Heart right ventricle (tissue), 16 donors: ENCODE measurements around the gene HMGN1. TPM values are rescaled to one million over a fixed set of nuclear protein-coding genes. Genes with fewer than 3 reads are reported as not detected.
"Not testable (repeated sequence)": the region's sequence is repeated elsewhere in the genome, so short reads cannot be mapped to it uniquely, and the experiment has no call there.

Experiments
- ATAC-seq, 8 donors: fragments of 200-7000 bp; cut with Tn5 transposase; one replicate each; pipeline ENCODE4 v1.9.1; 2020; ENCODE audit warnings: mild to moderate bottlenecking in 8 of 8, moderate library complexity in 8 of 8, moderate number of reproducible peaks in 1 of 8
- DNase-seq, 2 donors: peaks; one replicate each; pipeline ENCODE4 v3.0.0-alpha.2; 2020
- H3K27ac ChIP-seq, 10 donors: fragments of 200-600 bp; sonication (generic) in 2 of 10; one replicate each; pipeline versions ENCODE4 v1.5.0 to v1.8.0; 2020 to 2022; ENCODE audit warnings: mild to moderate bottlenecking in 3 of 10
- H3K27me3 ChIP-seq, 7 donors: fragments of 200-600 bp; one replicate each; pipeline ENCODE4 v1.8.0; 2021 to 2022; ENCODE audit warnings: mild to moderate bottlenecking in 2 of 7
- H3K36me3 ChIP-seq, 9 donors: fragments of 200-600 bp; sonication (generic) in 1 of 9; one replicate each; pipeline versions ENCODE4 v1.5.0 to v1.8.0; 2020 to 2022; ENCODE audit warnings: mild to moderate bottlenecking in 2 of 9
- H3K4me1 ChIP-seq, 9 donors: fragments of 200-600 bp; sonication (generic) in 1 of 9; one replicate each; pipeline versions ENCODE4 v1.5.0 to v1.8.0; 2020 to 2022; ENCODE audit warnings: mild to moderate bottlenecking in 4 of 9
- H3K4me3 ChIP-seq, 10 donors: fragments of 200-600 bp; sonication (generic) in 2 of 10; one replicate each; pipeline versions ENCODE4 v1.5.0 to v1.8.0; 2020 to 2022; ENCODE audit warnings: mild to moderate bottlenecking in 7 of 10, moderate library complexity in 2 of 10
- H3K9me3 ChIP-seq, 11 donors: fragments of 200-600 bp in 10 of 11; sonication (generic) in 2 of 11; one replicate each; pipeline versions ENCODE4 v1.5.0 to v1.8.0; 2013 to 2022; ENCODE audit warnings: mild to moderate bottlenecking in 2 of 11, control low read depth in 1 of 11, moderate library complexity in 1 of 11
- WGBS, 2 donors: extraction: QIAGEN DNeasy Blood & Tissue Kit; methylation state at CpG; one replicate each; pipeline ENCODE4 v1.1.7; 2013; ENCODE audit warnings: inconsistent platforms in 1 of 2; 5-methylcytosine and 5-hydroxymethylcytosine counted together
- intact Hi-C, 10 donors: fragments of 100-400 bp; cut with DNase I; formaldehyde crosslinking; loops; one replicate each; pipeline versions ENCODE4 v1.11.1 to v1.14.2; 2022
- polyA plus RNA-seq, 2 donors: library from polyadenylated mRNA; stranded (reverse); fragments of 200-250 nt; gene quantifications; one replicate each; pipeline ENCODE4 v1.2.3, GENCODE V29; 2013
- total RNA-seq, 10 donors: library from RNA; stranded (reverse); fragmentation: NEBNext Ultra II Directional in 3 of 10; extraction: Animal tissue kit (Norgen Biotek cat#: 25700) in 3 of 10; gene quantifications; one replicate each; pipeline versions ENCODE4 v1.2.1 to v1.2.4, GENCODE V29; 2021 to 2023
- TF ChIP-seq, protein P1 (sequence below), 9 donors: fragments of 200-600 bp; sonication (generic) in 2 of 9; IDR thresholded peaks; one replicate each; pipeline versions ENCODE4 v1.5.0 to v1.8.0; 2021 to 2022; ENCODE audit warnings: antibody characterized with exemption in 9 of 9, mild to moderate bottlenecking in 5 of 9, moderate library complexity in 1 of 9
- donor health status: Arrhythmogenic right ventricular cardiomyopathy.
- donor health status: ischemic (EF 13 %, LVEDD 7.1; RV severe dilation, severe dysfunction).
- donor health status: healthy with polysubstance abuse.
- donor health status: DM: no; HTN: yes; CAD: no.
- donor health status: DM: no; HTN: no; CAD: no.
- donor health status: ischemic (EF 25% LVEDD 6.9; RV normal size, moderate dysfunction).
- donor health status: ischemic (EF 25% LVEDD 5.7; RV mildly dilated, moderate dysfunction).
- donor health status: healthy.
- donor health status: DM: yes; HTN: yes; CAD: no.
- donor health status: Ischemic cardiomyopathy.
- donor health status: ischemic (EF 35%, LVEDD 5.7; RV mildly dilated, moderate dysfunction).
- donor health status: nonischemic (EF 11% LVEDD 7.7; RV severe dilation, severe dysfunction).
- donor health status: DM: yes; HTN: yes; CAD: no.
- donor health status: PGD.
- donor health status: ischemic (EF 29% LVEDD 5.4; RV normal size, mild dysfunction).
- donor health status: nonischemic (EF 23%, LVEDD 6.1; RV moderate dilation, normal function).

The HMGN1 gene
- total and polyA plus RNA-seq, 12 donors = 46.2 to 79.0 (median 59.3) TPM

DNA sequence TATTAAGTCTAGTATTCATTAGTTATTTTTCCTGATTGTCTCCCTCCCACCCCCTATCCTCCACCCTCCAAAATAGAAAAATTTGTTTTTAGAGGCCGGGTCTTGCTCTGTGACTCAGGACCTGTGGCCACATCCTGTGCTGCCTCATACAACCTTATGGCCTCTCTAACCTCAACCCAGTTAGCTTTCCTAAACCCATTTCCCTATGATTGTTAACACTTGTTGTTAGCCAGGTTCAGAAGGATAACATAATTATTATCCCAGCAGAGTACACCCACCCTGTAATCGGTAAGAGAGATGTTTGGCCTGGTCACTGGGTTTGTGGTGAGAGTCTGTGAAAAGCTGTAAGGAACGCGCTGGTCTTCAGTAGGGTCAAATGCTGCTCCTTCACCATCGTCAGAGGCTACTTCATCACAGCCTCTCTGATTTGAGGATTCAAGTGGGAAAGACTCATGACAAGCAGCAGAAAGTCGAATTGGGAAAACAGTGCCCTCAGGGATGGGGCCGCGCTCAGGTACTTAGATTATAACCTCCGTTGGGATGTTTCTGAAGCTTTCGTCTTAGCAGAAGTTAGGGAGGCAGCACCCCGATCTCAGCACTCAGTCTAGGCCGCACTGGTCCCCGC is 35.9 kb upstream of the HMGN1 start:
- Histone ChIP-seq H3K4me1 (peaks cover 8 to 55% (median 40%) of the 10 kb centered on the region in 9 donors), H3K4me3 (no peak overlapping the region), H3K36me3 (peaks cover 0 to 7% (median 0%) of the 10 kb centered on the region in 9 donors), H3K27ac (peak overlapping the region in 5 of 10 donors; percentile 70 to 83 (median 76)), H3K27me3 (no peaks in the 10 kb centered on the region), H3K9me3 (no peaks in the 10 kb centered on the region)
- DNase-seq = no peak
- TF ChIP-seq, protein P1, sequence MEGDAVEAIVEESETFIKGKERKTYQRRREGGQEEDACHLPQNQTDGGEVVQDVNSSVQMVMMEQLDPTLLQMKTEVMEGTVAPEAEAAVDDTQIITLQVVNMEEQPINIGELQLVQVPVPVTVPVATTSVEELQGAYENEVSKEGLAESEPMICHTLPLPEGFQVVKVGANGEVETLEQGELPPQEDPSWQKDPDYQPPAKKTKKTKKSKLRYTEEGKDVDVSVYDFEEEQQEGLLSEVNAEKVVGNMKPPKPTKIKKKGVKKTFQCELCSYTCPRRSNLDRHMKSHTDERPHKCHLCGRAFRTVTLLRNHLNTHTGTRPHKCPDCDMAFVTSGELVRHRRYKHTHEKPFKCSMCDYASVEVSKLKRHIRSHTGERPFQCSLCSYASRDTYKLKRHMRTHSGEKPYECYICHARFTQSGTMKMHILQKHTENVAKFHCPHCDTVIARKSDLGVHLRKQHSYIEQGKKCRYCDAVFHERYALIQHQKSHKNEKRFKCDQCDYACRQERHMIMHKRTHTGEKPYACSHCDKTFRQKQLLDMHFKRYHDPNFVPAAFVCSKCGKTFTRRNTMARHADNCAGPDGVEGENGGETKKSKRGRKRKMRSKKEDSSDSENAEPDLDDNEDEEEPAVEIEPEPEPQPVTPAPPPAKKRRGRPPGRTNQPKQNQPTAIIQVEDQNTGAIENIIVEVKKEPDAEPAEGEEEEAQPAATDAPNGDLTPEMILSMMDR (IDR thresholded peaks at IDR 0.05) = no peak
- 83 to 87% methylated on average over 13 of the region's 13 CpGs for WGBS, 2 donors
- no peak for ATAC-seq
- intact Hi-C loops = loop anchor here in 8 of 10 donors (5.0 to 10.0 kb wide), 8 partner anchors 32 to 200 kb away; partner anchors contain the start of genes BRWD1 (in 5 of the 8), HMGN1 (in 3 of the 8) and PSMG1 (in 2 of the 8)

DNA sequence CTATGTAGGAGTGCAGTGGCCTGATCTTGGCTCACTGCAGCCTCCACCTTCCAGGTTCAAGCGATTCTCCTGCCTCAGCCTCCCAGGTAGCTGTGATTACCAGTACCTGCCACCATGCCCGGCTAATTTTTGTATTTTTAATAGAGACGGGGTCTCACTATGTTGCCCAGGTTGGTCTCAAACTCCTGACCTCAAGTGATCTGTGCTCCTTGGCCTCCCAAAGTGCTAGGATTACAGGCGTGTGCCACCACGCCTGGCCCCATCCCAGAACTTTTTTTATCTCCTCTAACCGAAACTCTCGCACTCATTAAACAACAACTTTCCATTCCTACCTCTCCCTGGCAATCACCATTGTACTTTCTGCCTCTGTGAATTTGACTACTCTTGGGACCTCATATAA is 33.2 kb upstream of the HMGN1 start:
- H3K27ac ChIP-seq, ATAC-seq, H3K27me3 ChIP-seq, H3K36me3 ChIP-seq, DNase-seq, H3K4me3 ChIP-seq, H3K9me3 ChIP-seq: not testable (repeated sequence)
- WGBS, 2 donors = 97 to 98% methylated on average over 7 of the region's 7 CpGs
- intact Hi-C loops = loop anchor here in 5 of 10 donors (5.0 to 10.0 kb wide), 5 partner anchors 35 to 197 kb away; partner anchors contain the start of genes BRWD1 (in 2 of the 5), PSMG1 (in 2 of the 5) and HMGN1 (in 1 of the 5)
- peaks cover 6 to 46% (median 24%) of the 10 kb centered on the region in 9 donors for H3K4me1 ChIP-seq

DNA sequence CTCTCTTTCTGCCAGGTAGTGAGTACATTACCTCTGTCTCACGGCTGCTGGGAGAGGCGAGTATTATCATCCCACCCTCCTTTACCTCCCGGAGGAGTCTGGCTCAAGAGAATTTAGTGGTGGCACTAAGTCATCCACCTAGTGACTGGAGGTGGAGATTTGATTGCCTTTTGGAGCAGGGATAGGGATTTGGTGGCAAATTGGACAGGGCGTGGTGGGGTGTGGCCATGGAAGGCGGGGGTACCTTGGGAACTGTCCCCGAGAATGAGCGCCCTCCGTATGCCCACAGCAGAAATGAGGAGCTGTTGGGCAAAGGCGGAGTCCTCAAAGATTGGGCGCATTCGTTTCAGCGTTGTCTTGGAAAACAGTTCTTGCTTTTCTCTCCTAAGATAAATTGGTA is 32.1 kb upstream of the HMGN1 start:
- peak overlapping the region in 9 of 10 donors; percentile 79 to 94 (median 91) for H3K27ac ChIP-seq
- no peaks in the 10 kb centered on the region for H3K27me3 ChIP-seq
- WGBS, 2 donors = 22 to 24% methylated on average over 12 of the region's 12 CpGs
- no peak for DNase-seq
- H3K4me3 ChIP-seq = peak overlapping the region; percentile 63 to 95 (median 76)
- no peak for ATAC-seq
- peaks cover 0 to 7% (median 0%) of the 10 kb centered on the region in 9 donors for H3K36me3 ChIP-seq
- H3K4me1 ChIP-seq = peaks cover 4 to 37% (median 15%) of the 10 kb centered on the region in 9 donors
- intact Hi-C loops = loop anchor here in 7 of 10 donors (2.0 to 10.0 kb wide), 6 partner anchors 32 to 196 kb away; partner anchors contain the start of genes HMGN1 (in 4 of the 7), BRWD1 (in 2 of the 7) and PSMG1 (in 2 of the 7)
- H3K9me3 ChIP-seq = no peaks in the 10 kb centered on the region
- TF ChIP-seq, protein P1 (IDR thresholded peaks at IDR 0.05) = no peak

DNA sequence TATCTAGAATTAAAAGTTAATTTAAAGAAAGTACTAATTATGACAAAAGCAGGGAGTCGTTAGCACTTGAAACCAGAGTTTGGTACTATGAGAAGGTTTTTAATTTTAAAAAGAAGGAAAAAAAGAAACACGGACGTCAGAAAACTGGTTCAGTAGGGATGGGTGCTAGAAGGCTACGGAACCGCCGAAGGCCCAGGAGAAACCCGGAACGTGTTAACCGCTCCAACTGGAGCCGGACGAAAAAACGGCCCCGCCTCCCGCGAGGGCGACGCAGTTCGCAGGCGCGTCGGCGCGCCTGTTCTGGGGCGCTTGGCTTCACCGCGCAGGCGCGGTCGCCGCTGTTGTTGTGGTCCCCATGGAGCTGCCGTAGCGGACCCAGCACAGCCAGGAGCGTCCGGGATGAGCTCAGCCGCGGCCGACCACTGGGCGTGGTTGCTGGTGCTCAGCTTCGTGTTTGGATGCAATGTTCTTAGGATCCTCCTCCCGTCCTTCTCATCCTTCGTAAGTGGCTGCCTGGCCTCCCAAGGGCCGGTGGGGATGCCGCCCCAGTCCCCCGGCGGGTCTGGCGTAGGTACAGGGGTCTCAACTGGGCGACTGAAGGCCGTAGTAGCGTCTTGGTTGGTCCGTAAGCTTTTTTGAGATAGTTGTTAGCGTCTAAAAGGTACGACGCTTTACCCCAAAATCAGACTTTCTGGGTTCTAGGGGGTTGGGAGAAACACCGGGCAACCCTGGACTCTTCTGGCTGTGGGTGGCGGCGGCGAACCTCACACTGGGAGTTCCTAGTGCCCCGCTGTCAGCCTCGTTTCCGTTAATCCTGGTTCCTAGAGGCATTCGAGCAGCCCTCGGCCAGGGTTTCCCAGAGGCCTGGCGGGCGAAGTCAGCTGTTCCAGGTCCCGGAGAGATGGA is 31.4 kb upstream of the HMGN1 start:
- intact Hi-C loops = loop anchor here in 7 of 10 donors (2.0 to 10.0 kb wide), 6 partner anchors 31 to 195 kb away; partner anchors contain the start of genes HMGN1 (in 4 of the 7), BRWD1 (in 2 of the 7) and PSMG1 (in 2 of the 7)
- DNase-seq (peak; percentile 95 to 98), ATAC-seq (peak; percentile 99 to 100 (median 99))
- Histone ChIP-seq H3K9me3 (no peaks in the 10 kb centered on the region), H3K27ac (peak overlapping the region; percentile 38 to 94 (median 90)), H3K4me3 (peak overlapping the region; percentile 63 to 95 (median 76)), H3K4me1 (peaks cover 3 to 29% (median 15%) of the 10 kb centered on the region in 9 donors), H3K27me3 (no peaks in the 10 kb centered on the region), H3K36me3 (peaks cover 0 to under 1% (median 0%) of the 10 kb centered on the region in 9 donors)
- TF ChIP-seq, protein P1 (IDR thresholded peaks at IDR 0.05) = no peak
- WGBS, 2 donors = 0 to 1% methylated on average over 65 of the region's 65 CpGs
